GM12892 (cell line): Measurements from ENCODE around the gene RAB27A.

ENCODE experiments used
- POLR2A ChIP-seq: IDR thresholded peaks from 2 replicates; pipeline ENCODE4 v1.6.1; 2011; ENCODE audit warnings: low read depth, low read length, control low read depth
- TAF1 ChIP-seq: IDR thresholded peaks from 2 replicates; pipeline ENCODE4 v1.6.1; 2011; ENCODE audit warnings: low read depth, mild to moderate bottlenecking, control low read depth, low read length, borderline replicate concordance

- TF ChIP-seq POLR2A (no peak), TAF1 (no peak)
Measured at GRCh38 chr15:55222588-55222987, 67.0 kb downstream of the RAB27A start.
